NB4 (cell line): ENCODE measurements around the gene SEMA3E.
"Not testable (repeated sequence)": the region's sequence is repeated elsewhere in the genome, so short reads cannot be mapped to it uniquely, and the experiment has no call there.

ENCODE experiments used
- DNase-seq: peaks from one replicate; pipeline ENCODE4 v3.0.0; 2010; ENCODE audit warnings: low read depth
- H3K4me3 ChIP-seq: one replicate; pipeline ENCODE4 v1.5.1; 2011; ENCODE audit warnings: mild to moderate bottlenecking, low read depth, low read length, moderate library complexity
- MAX ChIP-seq: IDR thresholded peaks from 2 replicates; pipeline ENCODE4 v1.6.1; 2011; ENCODE audit warnings: low read depth, low read length
- MYC ChIP-seq: IDR thresholded peaks from 2 replicates; pipeline ENCODE4 v1.6.1; 2011; ENCODE audit warnings: low read depth, low read length
- POLR2A ChIP-seq: IDR thresholded peaks from 2 replicates; pipeline ENCODE4 v1.6.1; 2011; ENCODE audit warnings: mild to moderate bottlenecking; ENCODE audit not compliant: insufficient read length; ENCODE audit errors: extremely low read depth
- TF ChIP-seq, protein P1 (sequence below): IDR thresholded peaks from one replicate; pipeline ENCODE4 v1.5.1; 2012; ENCODE audit warnings: low read depth, low read length

SEMA3E gene

DNA sequence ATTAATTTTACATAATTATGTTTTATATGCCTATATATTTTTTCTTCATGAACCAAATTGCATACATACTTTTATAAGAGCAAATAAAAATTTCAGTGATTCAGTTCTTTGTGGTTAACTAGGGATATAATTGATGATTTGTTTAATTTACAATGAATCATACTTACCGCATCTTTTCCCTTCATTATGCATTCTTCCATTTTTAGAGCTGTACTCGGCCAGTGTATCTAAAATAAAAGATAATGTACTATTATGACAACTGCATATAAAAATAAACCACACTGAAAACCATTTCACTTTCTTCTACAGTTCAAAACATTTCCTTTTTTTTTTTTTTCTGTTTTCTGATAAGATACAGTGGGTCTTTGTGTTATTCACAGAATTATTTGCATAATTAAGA lies 179.9 kb downstream of the SEMA3E start:
- TF ChIP-seq MAX (no peak), MYC (no peak)
- no peak for DNase-seq
- no peak overlapping the region for H3K4me3 ChIP-seq

DNA sequence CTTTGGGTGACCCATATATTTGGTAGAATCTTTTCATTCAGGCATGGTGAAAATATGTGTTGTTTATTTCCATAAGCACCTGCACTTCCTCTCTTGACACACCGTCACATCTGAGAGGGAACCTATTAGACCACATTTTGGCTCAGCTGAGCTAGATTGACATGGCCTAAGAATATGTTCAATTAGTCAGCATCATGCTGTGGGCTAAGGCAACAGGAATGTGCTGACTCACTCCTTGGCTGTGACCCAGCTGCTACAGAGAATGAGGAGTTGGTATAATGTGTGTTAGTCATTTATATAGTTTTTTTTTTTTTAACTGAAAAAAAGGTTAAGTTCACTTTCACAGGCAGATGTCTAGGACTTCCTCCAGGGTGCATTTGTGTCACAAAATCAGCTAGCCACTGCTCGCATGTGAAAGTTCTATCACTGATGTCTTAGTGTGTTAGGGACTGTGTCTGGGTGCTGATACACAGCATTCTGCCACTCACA lies 180.6 kb downstream of the SEMA3E start:
- H3K4me3 ChIP-seq, result no peak overlapping the region
- DNase-seq, result peak; percentile 87
- TF ChIP-seq MAX, result peak; percentile 83
- TF ChIP-seq POLR2A, result no peak
- TF ChIP-seq MYC, result peak; percentile 76
- TF ChIP-seq, protein P1, sequence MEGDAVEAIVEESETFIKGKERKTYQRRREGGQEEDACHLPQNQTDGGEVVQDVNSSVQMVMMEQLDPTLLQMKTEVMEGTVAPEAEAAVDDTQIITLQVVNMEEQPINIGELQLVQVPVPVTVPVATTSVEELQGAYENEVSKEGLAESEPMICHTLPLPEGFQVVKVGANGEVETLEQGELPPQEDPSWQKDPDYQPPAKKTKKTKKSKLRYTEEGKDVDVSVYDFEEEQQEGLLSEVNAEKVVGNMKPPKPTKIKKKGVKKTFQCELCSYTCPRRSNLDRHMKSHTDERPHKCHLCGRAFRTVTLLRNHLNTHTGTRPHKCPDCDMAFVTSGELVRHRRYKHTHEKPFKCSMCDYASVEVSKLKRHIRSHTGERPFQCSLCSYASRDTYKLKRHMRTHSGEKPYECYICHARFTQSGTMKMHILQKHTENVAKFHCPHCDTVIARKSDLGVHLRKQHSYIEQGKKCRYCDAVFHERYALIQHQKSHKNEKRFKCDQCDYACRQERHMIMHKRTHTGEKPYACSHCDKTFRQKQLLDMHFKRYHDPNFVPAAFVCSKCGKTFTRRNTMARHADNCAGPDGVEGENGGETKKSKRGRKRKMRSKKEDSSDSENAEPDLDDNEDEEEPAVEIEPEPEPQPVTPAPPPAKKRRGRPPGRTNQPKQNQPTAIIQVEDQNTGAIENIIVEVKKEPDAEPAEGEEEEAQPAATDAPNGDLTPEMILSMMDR, result no peak

GRCh38 chr7:83467493-83467892 lies 181.4 kb downstream of the SEMA3E start:
- H3K4me3 ChIP-seq, result no peak overlapping the region
- TF ChIP-seq POLR2A (no peak), MAX (no peak), MYC (no peak)
- TF ChIP-seq, protein P1, result no peak
- DNase-seq, result no peak

DNA sequence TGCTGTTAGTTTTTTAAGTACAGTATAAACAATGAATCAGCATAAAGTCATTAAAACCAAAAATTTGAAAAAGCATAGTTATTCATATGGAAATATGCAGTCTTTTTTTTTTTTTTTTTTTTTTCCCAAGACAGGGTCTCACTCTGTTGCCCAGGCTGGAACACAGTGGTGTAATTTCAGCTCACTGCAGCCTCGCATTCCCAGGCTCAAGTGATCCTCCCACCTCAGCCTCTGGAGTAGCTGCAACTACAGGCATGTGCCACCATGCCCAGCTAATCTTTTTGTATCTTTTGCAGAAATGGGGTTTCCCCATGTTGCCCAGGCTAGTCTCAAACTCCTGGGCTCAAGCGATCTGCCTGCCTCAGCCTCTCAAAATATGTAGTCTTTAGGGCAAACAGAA lies 182.0 kb downstream of the SEMA3E start:
- TF ChIP-seq POLR2A (no peak), MAX (no peak), MYC (no peak)
- TF ChIP-seq, protein P1, result no peak
- no peak for DNase-seq
- H3K4me3 ChIP-seq, result no peak overlapping the region

DNA sequence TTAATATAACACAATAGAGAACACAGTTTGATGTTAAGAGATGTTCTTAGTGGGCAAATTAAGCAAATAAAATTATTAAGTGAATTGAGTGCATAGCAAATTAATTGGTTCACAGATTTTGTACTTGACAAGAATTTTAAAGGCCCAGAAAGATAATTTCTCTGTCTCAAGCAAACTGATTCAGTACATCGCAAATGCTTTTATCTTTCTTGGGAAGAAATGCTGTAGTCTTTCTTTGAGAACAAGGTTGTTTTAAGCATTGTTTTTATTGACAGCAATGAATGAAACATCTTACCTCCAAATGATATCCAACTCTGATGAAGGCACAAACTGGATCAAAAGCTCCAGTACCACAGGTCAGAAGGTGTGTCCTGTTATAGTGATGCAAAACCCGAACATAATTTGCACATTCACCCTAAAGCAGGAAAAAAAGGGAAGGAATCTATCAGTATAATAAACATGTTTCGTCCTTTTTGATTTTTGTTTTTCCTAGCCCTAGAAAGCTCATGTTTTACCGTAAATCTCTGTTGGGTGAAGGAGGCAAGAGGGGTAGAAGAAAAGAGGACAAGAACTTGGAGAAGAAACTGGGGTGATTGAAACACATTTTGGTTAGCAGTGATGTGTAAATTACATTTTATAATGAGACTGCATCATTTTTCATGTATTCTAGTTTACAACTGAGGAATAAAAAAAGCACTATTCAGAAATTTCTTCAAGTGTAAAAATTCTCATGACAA lies 182.6 kb downstream of the SEMA3E start:
- TF ChIP-seq MAX (no peak), POLR2A (no peak), MYC (no peak)
- TF ChIP-seq, protein P1, result no peak
- no peak overlapping the region for H3K4me3 ChIP-seq

DNA sequence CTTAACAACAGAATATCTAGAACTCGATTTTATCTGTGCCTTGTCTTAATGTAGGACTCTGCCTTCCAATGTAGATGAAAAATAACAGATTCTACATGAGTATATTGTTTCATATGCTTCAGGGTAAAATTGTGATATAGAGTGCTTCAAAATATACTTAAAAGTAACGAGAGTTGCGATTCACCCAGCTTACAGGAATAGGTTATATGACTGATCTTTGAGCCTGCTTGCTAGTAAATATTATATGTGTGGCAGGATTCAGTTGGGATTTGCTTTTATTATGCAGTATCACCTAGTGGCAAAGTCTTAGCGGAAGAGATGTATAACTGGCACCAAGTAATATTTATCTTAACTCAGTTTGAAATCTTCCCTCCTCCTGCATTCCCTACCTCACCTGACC lies 183.3 kb downstream of the SEMA3E start:
- no peak for DNase-seq
- TF ChIP-seq, protein P1, result no peak
- TF ChIP-seq MYC (no peak), POLR2A (no peak), MAX (no peak)
- H3K4me3 ChIP-seq, result no peak overlapping the region

More for the DNA sequence above, 182.6 kb downstream of the SEMA3E start:
- no peak for DNase-seq

- DNase-seq, H3K4me3 ChIP-seq: not testable (repeated sequence)
These were observed 187.1 kb downstream of the SEMA3E start for GRCh38 chr7:83461820-83462219.

GRCh38 chr7:83459930-83460653 lies 188.8 kb downstream of the SEMA3E start:
- not testable (repeated sequence) for H3K4me3 ChIP-seq, DNase-seq
